ENCODE measurements around the gene RNF207. TPM values are rescaled to one million over a fixed set of nuclear protein-coding genes. Genes with fewer than 3 reads are reported as not detected.

Gene RNF207
- total RNA-seq, 2 donors from 2014 or later = 4.8 to 7.7 TPM

DNA sequence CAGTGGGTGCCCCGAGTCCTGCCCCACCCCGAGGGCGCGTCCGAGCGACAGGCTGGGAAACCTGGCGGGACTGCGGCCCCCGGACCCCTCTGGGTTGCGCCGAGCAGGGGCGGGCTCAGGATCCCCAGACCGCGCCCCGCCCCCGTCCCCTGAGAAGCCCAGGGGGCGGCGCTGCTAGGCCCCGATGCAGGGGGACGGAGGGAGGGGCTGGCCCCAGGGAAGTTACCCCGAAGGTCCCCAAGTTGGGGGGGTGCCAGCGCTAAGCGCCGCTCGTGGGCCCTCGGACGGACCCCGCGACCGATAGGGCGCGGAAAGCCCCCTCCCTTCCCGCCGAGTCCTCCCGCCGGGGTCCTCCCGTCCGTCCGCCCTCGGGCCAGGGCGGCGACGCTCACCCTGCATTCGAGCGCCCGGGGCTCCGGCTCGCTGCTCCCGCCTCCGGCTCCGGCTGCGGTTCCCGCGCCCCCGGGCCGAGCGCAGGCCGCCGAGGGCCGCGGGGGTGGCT lies 54.6 kb downstream of the RNF207 start:
- H3K9me3 Mint-ChIP-seq = no peaks in the 10 kb centered on the region
- no peaks in the 10 kb centered on the region for H3K4me1 ChIP-seq (ENCODE audit: control insufficient read depth, insufficient read depth, low read length)
- H3K9ac ChIP-seq (ENCODE audit: extremely low read depth, low read length, poor library complexity, severe bottlenecking) = no peak overlapping the region
- peaks cover 35% of the 10 kb centered on the region for H3K27me3 ChIP-seq (ENCODE audit: control insufficient read depth, insufficient read depth, low read length, poor library complexity, severe bottlenecking)
- peaks cover 3% of the 10 kb centered on the region for H3K4me1 Mint-ChIP-seq
- no peaks in the 10 kb centered on the region for H3K36me3 Mint-ChIP-seq (ENCODE audit: low read depth)
- H3K36me3 ChIP-seq (ENCODE audit: control insufficient read depth, insufficient read depth, low read length) = no peaks in the 10 kb centered on the region
- H3K4me3 ChIP-seq (ENCODE audit: low read length) = no peak overlapping the region
- peaks cover 46% of the 10 kb centered on the region for H3K27me3 Mint-ChIP-seq (ENCODE audit: insufficient read depth)
- H3K4me3 Mint-ChIP-seq = peak overlapping the region; percentile 33
- no peak overlapping the region for H3K27ac ChIP-seq (ENCODE audit: low read depth, low read length)
- no peak overlapping the region for H3K27ac Mint-ChIP-seq
- 0% methylated on average over 13 to 61 of the region's 61 CpGs for WGBS, 2 experiments (ENCODE audit: insufficient coverage in 1 of 2, insufficient read length in 1 of 2)
- H3K9me3 ChIP-seq (ENCODE audit: control insufficient read depth, low read length) = no peaks in the 10 kb centered on the region
- DNase-seq = peak; percentile 70
- no peak for TF ChIP-seq CTCF (conservative IDR thresholded peaks at IDR 0.05)

DNA sequence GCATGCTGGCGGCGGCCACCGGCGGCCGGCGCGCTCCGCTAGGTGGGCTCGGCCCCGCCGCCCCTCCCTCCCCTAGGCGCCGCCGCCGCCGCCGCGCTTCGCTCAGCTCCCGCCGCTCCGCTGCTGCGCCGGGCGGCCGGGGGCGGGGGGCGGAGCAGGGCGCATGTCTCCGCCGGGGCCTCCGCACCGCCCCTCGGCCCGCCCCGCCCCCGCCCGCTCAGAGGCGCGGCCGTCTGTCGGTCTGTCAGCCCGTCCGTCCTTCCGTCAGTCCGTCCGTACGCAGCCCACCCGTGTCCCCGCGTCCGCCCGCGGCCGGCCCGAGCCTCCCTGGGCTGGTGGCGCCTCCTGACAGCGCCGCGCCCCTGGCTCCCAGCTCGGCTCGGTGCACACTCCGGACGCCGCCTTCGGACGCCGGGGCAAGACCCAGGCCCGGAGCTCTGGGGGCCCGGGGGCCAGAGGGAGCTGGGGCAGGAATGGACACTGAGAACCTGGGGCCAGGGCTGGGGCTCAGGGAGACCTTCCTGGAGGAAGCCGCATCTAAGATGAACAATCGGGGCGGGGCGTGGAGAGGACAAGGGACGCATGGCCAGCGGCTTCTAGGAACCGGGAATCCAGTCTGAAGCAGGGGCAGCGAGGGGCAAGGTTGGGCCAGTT lies 55.2 kb downstream of the RNF207 start, which contains the start of gene GPR153:
TSS of gene GPR153 (minus strand) at position 138 of the 654 bp plus-strand sequence. CDS start 6,193 bp downstream, outside the sequence.
- WGBS, 2 experiments (ENCODE audit: insufficient coverage in 1 of 2, insufficient read length in 1 of 2) = 2% methylated on average over 10 to 78 of the region's 78 CpGs
- peak within 1 kb of the TSS; percentile 60 for H3K4me3 ChIP-seq (ENCODE audit: low read length)
- peak within 1 kb of the TSS; percentile 70 for H3K27ac ChIP-seq (ENCODE audit: low read depth, low read length)
- no peaks in the 10 kb centered on the region for H3K36me3 ChIP-seq (ENCODE audit: control insufficient read depth, insufficient read depth, low read length)
- Mint-ChIP-seq H3K4me1 (peaks cover 3% of the 10 kb centered on the region), H3K27ac (no peak within 1 kb of the TSS), H3K4me3 (peak within 1 kb of the TSS; percentile 51), H3K9me3 (no peaks in the 10 kb centered on the region), H3K27me3 (ENCODE audit: insufficient read depth) (peaks cover 44% of the 10 kb centered on the region), H3K36me3 (ENCODE audit: low read depth) (no peaks in the 10 kb centered on the region)
- no peak within 1 kb of the TSS for H3K9ac ChIP-seq (ENCODE audit: extremely low read depth, low read length, poor library complexity, severe bottlenecking)
- TF ChIP-seq CTCF (conservative IDR thresholded peaks at IDR 0.05) = no peak
- no peaks in the 10 kb centered on the region for H3K4me1 ChIP-seq (ENCODE audit: control insufficient read depth, insufficient read depth, low read length)
- peaks cover 35% of the 10 kb centered on the region for H3K27me3 ChIP-seq (ENCODE audit: control insufficient read depth, insufficient read depth, low read length, poor library complexity, severe bottlenecking)
- no peaks in the 10 kb centered on the region for H3K9me3 ChIP-seq (ENCODE audit: control insufficient read depth, low read length)
- peak; percentile 80 for DNase-seq

DNA sequence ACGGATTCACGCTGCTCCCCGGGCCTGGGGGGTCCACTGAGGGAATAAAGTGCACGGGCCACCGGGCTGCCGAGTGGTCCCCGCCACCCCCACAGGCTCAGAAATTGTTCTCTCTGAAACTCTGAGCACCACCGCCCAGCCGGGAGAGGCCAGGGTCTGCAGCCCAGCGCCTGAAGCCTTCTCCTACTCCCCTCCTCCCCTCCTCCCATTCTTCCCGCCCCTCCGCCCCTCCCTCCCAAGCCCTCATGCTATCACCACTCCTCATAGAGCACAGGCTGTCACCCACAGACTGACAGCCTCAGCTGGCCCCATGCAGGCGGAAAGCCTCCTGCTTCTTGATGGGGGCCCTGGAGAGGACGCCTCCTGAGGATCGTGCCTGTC lies 55.7 kb downstream of the RNF207 start:
- Histone ChIP-seq H3K9ac (ENCODE audit: extremely low read depth, low read length, poor library complexity, severe bottlenecking) (no peak overlapping the region), H3K9me3 (ENCODE audit: control insufficient read depth, low read length) (no peaks in the 10 kb centered on the region), H3K4me1 (ENCODE audit: control insufficient read depth, insufficient read depth, low read length) (no peaks in the 10 kb centered on the region), H3K36me3 (ENCODE audit: control insufficient read depth, insufficient read depth, low read length) (no peaks in the 10 kb centered on the region), H3K4me3 (ENCODE audit: low read length) (peak overlapping the region; percentile 60), H3K27me3 (ENCODE audit: control insufficient read depth, insufficient read depth, low read length, poor library complexity, severe bottlenecking) (peaks cover 35% of the 10 kb centered on the region), H3K27ac (ENCODE audit: low read depth, low read length) (peak overlapping the region; percentile 70)
- Mint-ChIP-seq H3K27ac (no peak overlapping the region), H3K9me3 (no peaks in the 10 kb centered on the region), H3K27me3 (ENCODE audit: insufficient read depth) (peaks cover 43% of the 10 kb centered on the region), H3K36me3 (ENCODE audit: low read depth) (no peaks in the 10 kb centered on the region), H3K4me1 (peaks cover 3% of the 10 kb centered on the region), H3K4me3 (peak overlapping the region; percentile 51)
- TF ChIP-seq CTCF (conservative IDR thresholded peaks at IDR 0.05) = no peak
- 16 to 19% methylated on average over 5 to 15 of the region's 15 CpGs for WGBS, 2 experiments (ENCODE audit: insufficient coverage in 1 of 2, insufficient read length in 1 of 2)
- DNase-seq = peak; percentile 82

All from endodermal cell (in vitro differentiated cells).